H1 (cell line): ENCODE data around the gene CXCL12. TPM values are rescaled to one million over a fixed set of nuclear protein-coding genes. Genes with fewer than 3 reads are reported as not detected.

Experiments used
- CTCF ChIA-PET: fragments of 300-600 bp; sonication (Branson Sonifier 250); formaldehyde crosslinking; loops from one replicate; lab custom pipeline; 2021; ENCODE audit not compliant: partially characterized antibody; lab: Charles Lee
- POLR2A ChIA-PET: fragments of 300-600 bp; sonication (Branson Sonifier 250); formaldehyde crosslinking; loops from one replicate; lab custom pipeline; 2021; ENCODE audit warnings: inconsistent platforms; ENCODE audit not compliant: partially characterized antibody; lab: Charles Lee
- DNase-seq, 2 experiments: peaks; one replicate each; pipeline versions ENCODE4 v3.0.0 to v3.0.0-alpha.2; 2010 to 2022; ENCODE audit warnings: low spot score in 2 of 2, low read depth in 1 of 2, mixed read lengths in 1 of 2
- FAIRE-seq: peaks from 2 replicates; lab custom pipeline; 2011; peaks lifted over from hg19 to GRCh38; lab: Jason Lieb, UNC
- H2AFZ ChIP-seq: 2 replicates; pipeline ENCODE4 v1.8.1; 2012; ENCODE audit warnings: low read length, inconsistent platforms
- H2AK5ac ChIP-seq: 2 replicates; pipeline ENCODE4 v1.6.1; 2013; ENCODE audit warnings: low read depth, low read length
- H2BK120ac ChIP-seq: replicated peaks from 2 replicates; pipeline ENCODE3; 2013; ENCODE audit warnings: low read depth, low read length, inconsistent platforms
- H2BK12ac ChIP-seq: 2 replicates; pipeline ENCODE4 v1.6.1; 2013; ENCODE audit warnings: low read depth, low read length
- H2BK15ac ChIP-seq: 2 replicates; pipeline ENCODE4 v1.6.1; 2013; ENCODE audit warnings: low read length
- H2BK20ac ChIP-seq: 2 replicates; pipeline ENCODE4 v1.6.1; 2013; ENCODE audit warnings: low read length
- H2BK5ac ChIP-seq: 2 replicates; pipeline ENCODE4 v1.6.1; 2013; ENCODE audit warnings: low read depth, low read length
- H3K14ac ChIP-seq: 2 replicates; pipeline ENCODE4 v1.6.1; 2013; ENCODE audit warnings: inconsistent platforms; ENCODE audit not compliant: insufficient read length
- H3K18ac ChIP-seq: 2 replicates; pipeline ENCODE4 v1.6.1; 2013; ENCODE audit warnings: low read length; ENCODE audit errors: extremely low read depth
- H3K23ac ChIP-seq: 2 replicates; pipeline ENCODE4 v1.6.1; 2013; ENCODE audit warnings: inconsistent platforms; ENCODE audit not compliant: insufficient read length
- H3K23me2 ChIP-seq: 2 replicates; pipeline ENCODE4 v1.6.1; 2013; ENCODE audit warnings: low read depth, low read length
- H3K27ac ChIP-seq: 2 replicates; pipeline ENCODE4 v1.6.1; 2011; ENCODE audit warnings: low read depth, low read length, inconsistent platforms
- H3K27me3 ChIP-seq, 4 experiments: replicated peaks in 1 of 4; 1 replicate in 1 of 4; 2 replicates in 3 of 4; pipeline versions ENCODE4 v1.6.1 to v1.8.1; 2011 to 2013; ENCODE audit warnings: low read length in 3 of 4, mild to moderate bottlenecking in 3 of 4, inconsistent platforms in 2 of 4, mixed read lengths in 2 of 4, moderate library complexity in 1 of 4; ENCODE audit not compliant: control insufficient read depth in 3 of 4, insufficient read depth in 3 of 4; ENCODE audit errors: extremely low read depth in 1 of 4
- H3K36me3 ChIP-seq, 4 experiments: 2 replicates each; pipeline versions ENCODE4 v1.6.1 to v1.8.1; 2011 to 2013; ENCODE audit warnings: mild to moderate bottlenecking in 4 of 4, low read length in 3 of 4, moderate library complexity in 2 of 4, control low read depth in 1 of 4, inconsistent platforms in 1 of 4; ENCODE audit not compliant: insufficient read depth in 4 of 4, control insufficient read depth in 2 of 4
- H3K4ac ChIP-seq: replicated peaks from 2 replicates; pipeline ENCODE3; 2013; ENCODE audit warnings: low read length, low read depth, mixed read lengths, inconsistent platforms; ENCODE audit not compliant: insufficient read length
- H3K4me1 ChIP-seq, 4 experiments: replicated peaks in 1 of 4; 1 replicate in 1 of 4; 2 replicates in 3 of 4; pipeline versions ENCODE4 v1.6.1 to v1.8.1; 2011 to 2013; ENCODE audit warnings: low read length in 3 of 4, inconsistent platforms in 2 of 4, mixed read lengths in 1 of 4; ENCODE audit not compliant: insufficient read depth in 4 of 4, control insufficient read depth in 3 of 4
- H3K4me2 ChIP-seq, 2 experiments: 2 replicates each; pipeline versions ENCODE4 v1.6.1 to v1.8.1; 2011 to 2013; ENCODE audit warnings: low read depth in 2 of 2, low read length in 2 of 2, control low read depth in 1 of 2, inconsistent platforms in 1 of 2, mild to moderate bottlenecking in 1 of 2; ENCODE audit not compliant: insufficient read depth in 1 of 2
- H3K4me3 ChIP-seq, 4 experiments: fragments of 200-600, 300-600 bp in 1 of 4; sonication (generic), shearing (Covaris generic), sonication (Bioruptor Twin) in 1 of 4; 2 replicates each; pipeline versions ENCODE4 v1.5.1 to v1.8.1; 2011 to 2016; ENCODE audit warnings: low read length in 4 of 4, low read depth in 3 of 4, control low read depth in 2 of 4, inconsistent platforms in 2 of 4, mild to moderate bottlenecking in 2 of 4, mixed read lengths in 1 of 4, moderate library complexity in 1 of 4; ENCODE audit not compliant: insufficient read depth in 2 of 4; ENCODE audit errors: extremely low read depth in 1 of 4
- H3K56ac ChIP-seq: replicated peaks from 2 replicates; pipeline ENCODE3; 2013; ENCODE audit warnings: low read depth, mild to moderate bottlenecking, mixed read lengths, low read length, inconsistent platforms; ENCODE audit not compliant: insufficient read length
- H3K79me1 ChIP-seq: 2 replicates; pipeline ENCODE4 v1.6.1; 2013; ENCODE audit warnings: low read depth, low read length, control low read depth
- H3K79me2 ChIP-seq, 2 experiments: 2 replicates each; pipeline versions ENCODE4 v1.6.1 to v1.8.1; 2012 to 2013; ENCODE audit warnings: low read length in 2 of 2, mild to moderate bottlenecking in 2 of 2, inconsistent platforms in 1 of 2; ENCODE audit not compliant: insufficient read depth in 2 of 2, control insufficient read depth in 1 of 2
- H3K9ac ChIP-seq, 4 experiments: replicated peaks in 1 of 4; 1 replicate in 1 of 4; 2 replicates in 3 of 4; pipeline versions ENCODE4 v1.6.1 to v1.8.1; 2011 to 2013; ENCODE audit warnings: low read depth in 3 of 4, low read length in 3 of 4, control low read depth in 2 of 4, mild to moderate bottlenecking in 2 of 4, moderate library complexity in 2 of 4, inconsistent platforms in 1 of 4; ENCODE audit errors: extremely low read depth in 1 of 4
- H3K9me3 ChIP-seq, 2 experiments: 2 replicates each; pipeline versions ENCODE4 v1.6.1 to v1.8.1; 2012 to 2013; ENCODE audit warnings: mild to moderate bottlenecking in 2 of 2, moderate library complexity in 2 of 2, control low read depth in 1 of 2, inconsistent platforms in 1 of 2, low read depth in 1 of 2, low read length in 1 of 2, mixed read lengths in 1 of 2; ENCODE audit not compliant: insufficient read depth in 2 of 2
- H4K20me1 ChIP-seq, 2 experiments: replicated peaks in 1 of 2; 2 replicates each; pipeline versions ENCODE3 to v1.8.1; 2011 to 2013; ENCODE audit warnings: inconsistent platforms in 2 of 2, low read length in 2 of 2, mild to moderate bottlenecking in 1 of 2; ENCODE audit not compliant: insufficient read depth in 2 of 2, control insufficient read depth in 1 of 2
- H4K5ac ChIP-seq: 2 replicates; pipeline ENCODE4 v1.6.1; 2013; ENCODE audit warnings: low read length, low read depth, mixed read lengths, inconsistent platforms; ENCODE audit not compliant: insufficient read length
- H4K8ac ChIP-seq: 2 replicates; pipeline ENCODE4 v1.8.0; 2013; ENCODE audit warnings: mild to moderate bottlenecking, moderate library complexity, low read length, inconsistent platforms; ENCODE audit not compliant: insufficient read depth; ENCODE audit errors: extremely low read depth
- H4K91ac ChIP-seq: replicated peaks from 2 replicates; pipeline ENCODE3; 2013; ENCODE audit warnings: low read length, mixed read lengths, inconsistent platforms; ENCODE audit not compliant: insufficient read length
- BACH1 ChIP-seq: IDR thresholded peaks from 2 replicates; pipeline ENCODE4 v1.6.1; 2012; ENCODE audit warnings: low read length, improper control_type of control experiment
- HDAC6 ChIP-seq: IDR thresholded peaks from one replicate; pipeline ENCODE4 v1.7.1; 2012; ENCODE audit warnings: low read depth, mild to moderate bottlenecking, inconsistent platforms, low read length, moderate library complexity
- NRF1 ChIP-seq: IDR thresholded peaks from 2 replicates; pipeline ENCODE4 v1.6.1; 2011; ENCODE audit warnings: mild to moderate bottlenecking, low read depth, low read length, improper control_type of control experiment
- SAP30 ChIP-seq: fragments of 300-600 bp; sonication (generic); IDR thresholded peaks from 2 replicates; pipeline ENCODE4 v1.7.1; 2012; ENCODE audit warnings: low read length, moderate library complexity, mild to moderate bottlenecking, inconsistent platforms; ENCODE audit not compliant: insufficient read depth, insufficient replicate concordance
- WGBS, 2 experiments: shearing (Covaris generic) in 1 of 2; methylation state at CpG; one replicate each; pipeline versions ENCODE4 v1.1.6 to v1.1.7; 2013 to 2015; ENCODE audit warnings: low lambda C conversion rate in 2 of 2, mixed read lengths in 2 of 2, inconsistent platforms in 1 of 2, low coverage in 1 of 2, missing lambda C conversion rate in 1 of 2; ENCODE audit not compliant: insufficient replicate concordance in 2 of 2, insufficient coverage in 1 of 2, insufficient read length in 1 of 2; ENCODE audit errors: extremely low coverage in 1 of 2, missing lambda C conversion rate in 1 of 2; 5-methylcytosine and 5-hydroxymethylcytosine counted together
- polyA plus RNA-seq, 7 experiments: library from polyadenylated mRNA; depleted of rRNA in 3 of 7; stranded (reverse) in 5 of 7; unstranded in 2 of 7; fragments of >200 nt in 5 of 7; fragments of 200-250 nt in 2 of 7; gene quantifications; 1 replicate in 5 of 7; 2 replicates in 1 of 7; 4 replicates in 1 of 7; pipeline versions ENCODE4 v1.2.1 to v1.2.3, GENCODE V29; 2011 to 2013; ENCODE audit warnings: missing spikeins in 2 of 7, mixed read lengths in 2 of 7
- total RNA-seq: library from RNA; stranded (reverse); fragmentation: NEBNext Ultra II Directional; extraction: Animal tissue kit (Norgen Biotek cat#: 25700); gene quantifications from 2 replicates; pipeline ENCODE4 v1.2.1, GENCODE V29; 2021
- TF ChIP-seq, protein P1 (sequence below), 3 experiments: IDR thresholded peaks; 1 replicate in 2 of 3; 2 replicates in 1 of 3; pipeline versions ENCODE4 v1.5.1 to v1.6.1; 2011; ENCODE audit warnings: low read length in 3 of 3, mild to moderate bottlenecking in 3 of 3, inconsistent platforms in 2 of 3, low read depth in 1 of 3, moderate library complexity in 1 of 3; ENCODE audit not compliant: insufficient read depth in 1 of 3; ENCODE audit errors: control extremely low read depth in 1 of 3

The CXCL12 gene
- total and polyA plus RNA-seq, 2 of the 8 experiments (the other 6 are each of a cell fraction or from before 2014, with no cell fraction given), result 51.4 to 53.8 TPM

DNA sequence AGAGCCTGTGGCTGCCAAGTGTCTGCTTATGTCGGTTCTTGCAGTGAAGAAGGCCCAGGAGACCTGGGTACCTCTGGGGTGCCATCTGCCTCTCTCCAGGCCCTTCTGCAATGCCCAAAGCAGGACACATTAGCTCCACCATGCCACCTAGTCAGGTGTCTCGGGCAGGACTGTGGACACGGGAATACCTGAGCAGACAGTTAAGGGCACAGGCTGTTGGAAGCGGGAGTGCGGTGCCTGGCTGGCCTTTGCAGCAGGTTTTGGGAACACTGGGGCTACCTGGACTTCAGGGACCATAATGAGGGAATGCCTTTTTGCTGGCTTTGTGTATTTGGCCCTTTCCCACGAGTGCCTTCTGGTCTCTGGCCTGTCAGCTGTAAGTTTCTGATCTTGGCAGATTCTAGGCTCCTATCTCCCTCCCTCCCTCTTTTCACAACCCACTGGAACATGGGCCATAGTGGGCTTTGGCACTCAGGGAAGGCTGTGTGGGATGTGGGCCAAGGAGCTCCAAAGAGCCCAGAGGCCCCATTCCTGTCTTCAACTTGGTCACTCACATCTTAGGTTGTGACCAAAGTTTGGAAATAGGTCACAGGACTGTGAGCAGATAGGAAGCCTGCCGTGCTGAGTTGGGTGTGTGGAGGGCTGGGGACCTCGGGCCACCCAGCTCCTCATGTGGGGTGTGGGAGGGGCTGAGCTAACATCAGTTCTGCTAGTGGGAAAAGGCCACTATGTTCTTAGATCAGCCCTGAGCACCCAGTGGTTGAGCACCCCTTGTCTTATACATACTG lies 41.5 kb upstream of the CXCL12 start:
- H3K4me1 ChIP-seq, result 0 out of 7 replicates have a peak, but pooled peaks cover 0 to 2% (median 0%) of the 10 kb centered on the region in 4 experiments
- no peaks in the 10 kb centered on the region; the same call in 1 of the 2 replicates for H3K23me2 ChIP-seq
- CTCF ChIA-PET, result interaction anchor here (0.8 to 2.2 kb wide), 3 partner anchors 13 to 92 kb away, joined by 3 to 7 read pairs (median 3); no protein-coding TSS in a partner anchor
- no peaks in the 10 kb centered on the region for H4K20me1 ChIP-seq
- no peak overlapping the region for H3K4me2 ChIP-seq
- no peak overlapping the region for H3K4ac ChIP-seq
- H3K18ac ChIP-seq, result no peak overlapping the region
- FAIRE-seq (no peak), DNase-seq (no peak)
- H2BK15ac ChIP-seq, result no peak overlapping the region
- H3K14ac ChIP-seq, result no peak overlapping the region
- 0 out of 4 replicates have a peak, but pooled peaks cover 3 to 6% of the 10 kb centered on the region in 2 experiments for H3K9me3 ChIP-seq
- POLR2A ChIA-PET, result no interaction called here
- no peaks in the 10 kb centered on the region for H3K27me3 ChIP-seq
- H3K27ac ChIP-seq, result no peak overlapping the region
- no peak overlapping the region for H4K8ac ChIP-seq
- TF ChIP-seq HDAC6, result no peak
- TF ChIP-seq SAP30, result no peak
- TF ChIP-seq, protein P1, sequence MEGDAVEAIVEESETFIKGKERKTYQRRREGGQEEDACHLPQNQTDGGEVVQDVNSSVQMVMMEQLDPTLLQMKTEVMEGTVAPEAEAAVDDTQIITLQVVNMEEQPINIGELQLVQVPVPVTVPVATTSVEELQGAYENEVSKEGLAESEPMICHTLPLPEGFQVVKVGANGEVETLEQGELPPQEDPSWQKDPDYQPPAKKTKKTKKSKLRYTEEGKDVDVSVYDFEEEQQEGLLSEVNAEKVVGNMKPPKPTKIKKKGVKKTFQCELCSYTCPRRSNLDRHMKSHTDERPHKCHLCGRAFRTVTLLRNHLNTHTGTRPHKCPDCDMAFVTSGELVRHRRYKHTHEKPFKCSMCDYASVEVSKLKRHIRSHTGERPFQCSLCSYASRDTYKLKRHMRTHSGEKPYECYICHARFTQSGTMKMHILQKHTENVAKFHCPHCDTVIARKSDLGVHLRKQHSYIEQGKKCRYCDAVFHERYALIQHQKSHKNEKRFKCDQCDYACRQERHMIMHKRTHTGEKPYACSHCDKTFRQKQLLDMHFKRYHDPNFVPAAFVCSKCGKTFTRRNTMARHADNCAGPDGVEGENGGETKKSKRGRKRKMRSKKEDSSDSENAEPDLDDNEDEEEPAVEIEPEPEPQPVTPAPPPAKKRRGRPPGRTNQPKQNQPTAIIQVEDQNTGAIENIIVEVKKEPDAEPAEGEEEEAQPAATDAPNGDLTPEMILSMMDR (IDR thresholded peaks at IDR 0.05; ENCODE audit: control extremely low read depth in 1 of 3, insufficient read depth in 1 of 3, low read depth in 1 of 3, low read length in 3 of 3), result no peak
- no peak for TF ChIP-seq NRF1
- no peak for TF ChIP-seq BACH1
- H3K4me3 ChIP-seq, result no peak overlapping the region
- H2BK20ac ChIP-seq, result no peak overlapping the region
- no peak overlapping the region for H4K5ac ChIP-seq
- no peaks in the 10 kb centered on the region for H3K36me3 ChIP-seq
- H3K79me1 ChIP-seq, result no peaks in the 10 kb centered on the region
- no peak overlapping the region for H2BK120ac ChIP-seq
- no peak overlapping the region for H2AK5ac ChIP-seq
- WGBS, 2 experiments, result 92% methylated on average over 8 of the region's 8 CpGs; no CpG with 5 or more reads in 1 of the 2 experiments
- H4K91ac ChIP-seq, result no peak overlapping the region
- no peak overlapping the region for H2BK5ac ChIP-seq
- no peak overlapping the region for H3K23ac ChIP-seq
- no peak overlapping the region for H2BK12ac ChIP-seq
- H3K79me2 ChIP-seq, result no peaks in the 10 kb centered on the region
- H3K9ac ChIP-seq, result 0 out of 7 replicates have a peak overlapping the region, but pooled peaks of 1 of the 4 experiments have one; percentile 13
- H2AFZ ChIP-seq, result no peak overlapping the region
- H3K56ac ChIP-seq, result no peak overlapping the region
